SH-SY5Y (cell line): ENCODE data around the gene XPC.

Source experiments
- GATA2 ChIP-seq: IDR thresholded peaks from 2 replicates; pipeline ENCODE4 v1.6.1; 2011; ENCODE audit warnings: mild to moderate bottlenecking, low read depth, low read length
- GATA3 ChIP-seq: IDR thresholded peaks from 2 replicates; pipeline ENCODE4 v1.6.1; 2011; ENCODE audit warnings: low read depth, mild to moderate bottlenecking, low read length, moderate library complexity

DNA sequence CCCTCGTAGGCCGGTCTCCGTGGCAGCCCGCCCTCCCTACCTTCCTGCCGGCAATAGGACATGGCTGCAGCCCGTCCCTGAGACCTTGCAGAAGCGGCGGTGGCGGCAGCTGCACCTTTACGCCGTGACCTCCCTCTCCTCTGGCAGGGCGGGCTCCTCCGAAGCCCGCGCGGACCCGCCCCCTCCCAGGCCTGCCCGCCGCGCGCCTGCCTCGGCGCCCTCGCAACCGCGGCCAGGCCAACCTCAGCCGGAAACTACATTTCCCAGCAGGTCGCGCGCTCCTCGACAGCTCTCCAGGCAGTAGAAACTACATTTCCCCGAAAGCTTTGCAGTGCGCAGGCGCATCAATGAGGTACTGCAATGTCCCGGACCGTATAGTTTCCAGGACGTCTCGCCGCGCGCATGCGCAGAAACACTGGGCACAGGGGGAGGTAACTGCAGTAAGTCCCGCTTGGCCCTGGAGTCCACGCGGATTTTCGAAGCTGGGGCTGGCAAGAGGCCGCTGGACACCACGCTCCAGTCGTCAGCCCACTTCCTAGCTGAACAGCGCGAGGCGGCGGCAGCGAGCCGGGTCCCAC is 53.7 kb downstream of the XPC start, which contains the start of the genes CHCHD4 and TMEM43:
- TF ChIP-seq GATA2 (no peak), GATA3 (no peak)
